Spleen (tissue), 7 donors: ENCODE data around the gene EDC3.

ENCODE experiments used
- POLR2A ChIP-seq, 3 donors: fragments of 450-650 bp; IDR thresholded peaks; one replicate each; pipeline ENCODE4 v1.5.1; 2017; ENCODE audit warnings: antibody characterized with exemption in 3 of 3, mild to moderate bottlenecking in 1 of 3
- POLR2AphosphoS5 ChIP-seq, 3 donors: sonication (generic); formaldehyde crosslinking; IDR thresholded peaks; one replicate each; pipeline ENCODE4 v1.5.1; 2017; ENCODE audit warnings: antibody characterized with exemption in 3 of 3
- TF ChIP-seq, protein P1 (sequence below), 11 experiments: fragments of 200-600 bp in 7 of 11; fragments of 450-650 bp in 4 of 11; sonication (generic) in 4 of 11; IDR thresholded peaks in 8 of 11; conservative IDR thresholded peaks in 3 of 11; 1 replicate in 7 of 11; 2 replicates in 4 of 11; pipeline versions ENCODE4 v1.4.0 to v1.8.0; 2016 to 2021; ENCODE audit warnings: antibody characterized with exemption in 11 of 11, inconsistent platforms in 4 of 11, mild to moderate bottlenecking in 1 of 11
- donor health status: DM: no; HTN: no; CAD: no; lungs with moderate emphysema.
- donor health status: DM: no; HTN: no; CAD: no.
- donor health status: DM: no; HTN: no; CAD: no.

DNA sequence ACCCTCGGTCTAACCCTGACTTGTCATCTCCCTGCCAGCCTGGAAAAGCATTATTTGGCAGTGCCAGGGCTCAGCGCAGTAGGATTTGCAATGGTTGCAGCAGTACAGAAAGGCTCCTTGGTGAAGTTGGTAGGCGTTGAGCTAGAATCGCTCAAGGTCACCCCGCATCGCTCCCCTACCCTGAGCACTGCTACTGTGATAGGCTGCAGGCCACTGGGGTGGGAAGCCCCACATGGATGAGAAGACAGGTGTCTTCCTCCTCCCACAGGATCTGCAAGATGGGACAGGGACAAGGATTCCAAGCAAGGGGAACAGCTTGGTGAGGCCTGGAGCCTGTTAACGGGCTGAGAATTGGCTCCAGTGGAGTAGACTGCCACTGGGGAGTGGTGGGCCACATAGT is 69.5 kb downstream of the EDC3 start:
- TF ChIP-seq, protein P1, sequence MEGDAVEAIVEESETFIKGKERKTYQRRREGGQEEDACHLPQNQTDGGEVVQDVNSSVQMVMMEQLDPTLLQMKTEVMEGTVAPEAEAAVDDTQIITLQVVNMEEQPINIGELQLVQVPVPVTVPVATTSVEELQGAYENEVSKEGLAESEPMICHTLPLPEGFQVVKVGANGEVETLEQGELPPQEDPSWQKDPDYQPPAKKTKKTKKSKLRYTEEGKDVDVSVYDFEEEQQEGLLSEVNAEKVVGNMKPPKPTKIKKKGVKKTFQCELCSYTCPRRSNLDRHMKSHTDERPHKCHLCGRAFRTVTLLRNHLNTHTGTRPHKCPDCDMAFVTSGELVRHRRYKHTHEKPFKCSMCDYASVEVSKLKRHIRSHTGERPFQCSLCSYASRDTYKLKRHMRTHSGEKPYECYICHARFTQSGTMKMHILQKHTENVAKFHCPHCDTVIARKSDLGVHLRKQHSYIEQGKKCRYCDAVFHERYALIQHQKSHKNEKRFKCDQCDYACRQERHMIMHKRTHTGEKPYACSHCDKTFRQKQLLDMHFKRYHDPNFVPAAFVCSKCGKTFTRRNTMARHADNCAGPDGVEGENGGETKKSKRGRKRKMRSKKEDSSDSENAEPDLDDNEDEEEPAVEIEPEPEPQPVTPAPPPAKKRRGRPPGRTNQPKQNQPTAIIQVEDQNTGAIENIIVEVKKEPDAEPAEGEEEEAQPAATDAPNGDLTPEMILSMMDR (IDR thresholded peaks at IDR 0.05 in 8 of 11, conservative IDR thresholded peaks at IDR 0.05 in 3 of 11), result no peak
- TF ChIP-seq POLR2A (IDR thresholded peaks at IDR 0.05), result no peak
- peak in 1 of 3 donors; percentile 18 for TF ChIP-seq POLR2AphosphoS5 (IDR thresholded peaks at IDR 0.05)
